Measurements from ENCODE around the gene ZNF274.
A peak's percentile ranks its signal among the peaks of the same experiment; 100 is the strongest.

Gene ZNF274

DNA sequence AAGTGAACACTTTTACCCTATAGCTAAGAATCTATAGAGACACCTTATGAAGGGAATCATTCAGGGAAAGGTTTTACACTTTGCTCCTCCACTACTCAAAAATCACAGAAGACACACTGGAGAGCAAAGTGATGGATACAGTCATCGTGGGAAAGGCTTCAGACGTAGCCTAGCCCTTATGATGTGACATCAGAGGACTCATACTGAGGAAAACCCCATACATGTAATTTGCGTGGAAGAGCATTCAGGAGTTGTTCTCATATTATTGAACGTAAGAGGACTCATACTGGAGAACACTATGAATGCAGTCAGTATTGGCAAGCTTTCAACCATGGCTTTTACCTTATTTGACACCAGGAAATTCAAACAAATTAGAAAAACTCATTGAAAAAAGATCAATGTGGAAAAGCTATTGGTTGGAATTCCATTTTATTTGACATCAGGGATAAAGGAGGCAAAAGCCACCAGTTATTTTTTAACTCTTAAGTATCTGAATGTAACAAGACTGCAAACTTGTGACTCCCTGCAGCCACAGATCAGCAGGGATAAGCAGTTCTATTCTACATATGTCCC lies 16.1 kb upstream of the ZNF274 start:
- Histone ChIP-seq H3K4me3 (ENCODE audit: low read length) (peak overlapping the region; percentile 29), H3K4me1 (ENCODE audit: control insufficient read depth, insufficient read depth, low read length) (no peaks in the 10 kb centered on the region), H3K9ac (ENCODE audit: low read length) (no peak overlapping the region), H3K36me3 (ENCODE audit: control insufficient read depth, insufficient read depth, low read length, severe bottlenecking) (no peaks in the 10 kb centered on the region), H3K9me3 (ENCODE audit: control insufficient read depth, low read length) (peaks cover 84% of the 10 kb centered on the region), H3K27me3 (replicated peaks; ENCODE audit: control insufficient read depth, insufficient read depth, low read length) (no peaks in the 10 kb centered on the region)
- no peak for DNase-seq (ENCODE audit: low read depth)

- Histone ChIP-seq H3K4me1 (ENCODE audit: control insufficient read depth, insufficient read depth, low read length) (no peaks in the 10 kb centered on the region), H3K4me3 (ENCODE audit: low read length) (peak overlapping the region; percentile 7), H3K9me3 (ENCODE audit: control insufficient read depth, low read length) (peaks cover 82% of the 10 kb centered on the region), H3K9ac (ENCODE audit: low read length) (no peak overlapping the region), H3K27me3 (replicated peaks; ENCODE audit: control insufficient read depth, insufficient read depth, low read length) (no peaks in the 10 kb centered on the region), H3K36me3 (ENCODE audit: control insufficient read depth, insufficient read depth, low read length, severe bottlenecking) (no peaks in the 10 kb centered on the region)
- DNase-seq (ENCODE audit: low read depth) = no peak
Observed at GRCh38 chr19:58170860-58171259, 12.0 kb upstream of the ZNF274 start.

DNA sequence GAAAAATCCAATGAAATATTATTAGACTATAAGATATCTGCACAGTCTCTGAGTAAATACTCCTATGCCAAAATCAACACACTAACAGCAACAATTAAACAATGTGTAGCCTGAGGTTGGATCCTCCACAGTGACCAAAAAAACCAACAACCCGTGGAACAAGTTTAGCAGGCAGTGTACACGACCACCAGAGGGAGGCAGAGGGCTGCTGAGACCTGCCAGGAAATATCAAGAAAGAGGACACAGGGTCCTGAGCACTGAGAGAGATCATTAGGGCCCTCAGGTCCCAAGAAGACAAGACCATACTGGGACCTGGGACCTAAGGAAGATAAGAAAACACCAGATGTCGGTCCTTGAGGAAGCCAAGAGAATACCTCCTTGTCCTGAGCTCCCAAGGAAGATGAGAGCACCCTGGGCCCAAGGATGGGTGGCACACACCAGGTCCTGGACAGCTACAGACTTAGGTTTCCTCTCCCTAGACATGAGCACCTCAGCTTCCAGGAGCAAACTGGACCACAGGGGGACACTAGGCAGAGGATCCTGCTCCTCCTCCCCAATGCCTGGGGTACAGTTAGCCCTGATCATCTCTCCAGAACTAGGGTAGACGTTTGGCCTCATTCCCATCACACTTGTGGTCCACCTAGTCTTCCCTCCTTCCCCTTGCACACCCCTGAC lies 822 bp upstream of the ZNF274 start:
- Histone ChIP-seq H3K4me3 (ENCODE audit: low read length) (peak overlapping the region; percentile 88), H3K4me1 (ENCODE audit: control insufficient read depth, insufficient read depth, low read length) (peaks cover 4% of the 10 kb centered on the region), H3K27me3 (replicated peaks; ENCODE audit: control insufficient read depth, insufficient read depth, low read length) (no peaks in the 10 kb centered on the region), H3K9ac (ENCODE audit: low read length) (no peak overlapping the region), H3K9me3 (ENCODE audit: control insufficient read depth, low read length) (peaks cover 84% of the 10 kb centered on the region), H3K36me3 (ENCODE audit: control insufficient read depth, insufficient read depth, low read length, severe bottlenecking) (peaks cover 48% of the 10 kb centered on the region)
- peak; percentile 9 for DNase-seq (ENCODE audit: low read depth)

DNA sequence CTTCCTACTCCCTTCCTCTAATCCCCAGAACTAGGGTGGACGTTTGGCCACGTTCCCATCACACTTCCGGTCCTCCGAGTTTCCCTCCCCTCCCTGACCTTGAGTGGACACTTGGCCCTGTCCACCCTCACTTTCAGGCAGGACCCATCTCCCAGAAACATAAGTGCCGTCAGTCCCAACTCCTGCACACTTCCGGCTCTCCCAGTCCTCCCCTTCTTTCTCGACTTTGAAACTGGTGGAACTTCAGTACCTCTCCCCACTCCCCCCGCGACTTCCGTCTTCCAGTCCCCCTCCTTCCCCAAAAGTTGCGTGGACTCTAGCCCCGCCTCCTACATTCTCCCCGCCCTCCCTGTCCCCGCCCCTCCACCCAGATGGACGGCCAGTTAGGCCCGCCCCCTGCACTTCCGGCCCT lies 278 bp upstream of the ZNF274 start:
- peak overlapping the region; percentile 97 for H3K9ac ChIP-seq (ENCODE audit: low read length)
- H3K4me1 ChIP-seq (ENCODE audit: control insufficient read depth, insufficient read depth, low read length) = peaks cover 4% of the 10 kb centered on the region
- no peak for DNase-seq (ENCODE audit: low read depth)
- H3K27me3 ChIP-seq (replicated peaks; ENCODE audit: control insufficient read depth, insufficient read depth, low read length) = no peaks in the 10 kb centered on the region
- peak overlapping the region; percentile 88 for H3K4me3 ChIP-seq (ENCODE audit: low read length)
- H3K36me3 ChIP-seq (ENCODE audit: control insufficient read depth, insufficient read depth, low read length, severe bottlenecking) = peaks cover 50% of the 10 kb centered on the region
- H3K9me3 ChIP-seq (ENCODE audit: control insufficient read depth, low read length) = peaks cover 84% of the 10 kb centered on the region

GRCh38 chr19:58183817-58184215 lies 955 bp downstream of the ZNF274 start:
- Histone ChIP-seq H3K9me3 (ENCODE audit: control insufficient read depth, low read length) (peaks cover 81% of the 10 kb centered on the region), H3K27me3 (replicated peaks; ENCODE audit: control insufficient read depth, insufficient read depth, low read length) (no peaks in the 10 kb centered on the region), H3K4me3 (ENCODE audit: low read length) (peak overlapping the region; percentile 88), H3K36me3 (ENCODE audit: control insufficient read depth, insufficient read depth, low read length, severe bottlenecking) (peaks cover 47% of the 10 kb centered on the region), H3K9ac (ENCODE audit: low read length) (peak overlapping the region; percentile 97), H3K4me1 (ENCODE audit: control insufficient read depth, insufficient read depth, low read length) (peaks cover 4% of the 10 kb centered on the region)
- no peak for DNase-seq (ENCODE audit: low read depth)

- Histone ChIP-seq H3K9ac (ENCODE audit: low read length) (no peak overlapping the region), H3K36me3 (ENCODE audit: control insufficient read depth, insufficient read depth, low read length, severe bottlenecking) (peaks cover 98% of the 10 kb centered on the region), H3K9me3 (ENCODE audit: control insufficient read depth, low read length) (peaks cover 98% of the 10 kb centered on the region), H3K4me1 (ENCODE audit: control insufficient read depth, insufficient read depth, low read length) (no peaks in the 10 kb centered on the region), H3K27me3 (replicated peaks; ENCODE audit: control insufficient read depth, insufficient read depth, low read length) (no peaks in the 10 kb centered on the region), H3K4me3 (ENCODE audit: low read length) (peak overlapping the region; percentile 70)
- peak; percentile 12 for DNase-seq (ENCODE audit: low read depth)
Observed at GRCh38 chr19:58196901-58197616, 14.2 kb downstream of the ZNF274 start.

DNA sequence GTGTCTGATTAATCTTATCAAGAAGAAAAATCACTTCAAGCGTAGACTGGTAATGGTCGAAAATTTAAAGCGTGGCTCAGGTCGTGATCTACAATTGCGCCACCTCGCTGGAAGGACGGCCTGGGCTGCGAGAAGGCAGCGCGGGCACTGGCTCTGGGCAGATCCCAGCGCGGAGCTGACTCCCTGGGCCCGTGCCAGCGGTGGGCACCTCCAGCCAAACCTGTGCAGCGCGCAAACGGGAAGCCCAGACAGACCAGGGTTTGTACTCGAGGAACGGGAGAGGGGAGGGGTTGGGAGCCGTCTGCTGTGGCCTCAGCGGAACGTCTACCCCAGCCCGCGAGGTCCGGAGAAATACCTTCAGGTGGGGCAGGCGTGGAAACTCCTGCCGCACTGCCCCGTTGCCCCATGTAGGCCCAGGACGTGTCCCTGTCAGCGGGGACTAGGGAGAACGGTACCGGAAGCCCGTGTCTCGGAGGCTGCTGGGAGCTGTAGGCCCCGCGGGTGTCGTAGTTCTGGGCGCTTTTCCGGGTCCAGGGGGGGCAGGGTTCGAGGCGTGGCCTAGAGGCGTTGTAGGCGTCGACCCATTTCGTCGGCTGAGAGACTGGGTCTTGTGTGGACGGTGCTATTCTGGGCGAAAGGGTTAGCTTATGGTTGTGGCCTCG lies 21.1 kb downstream of the ZNF274 start:
- DNase-seq (ENCODE audit: low read depth) = no peak
- Histone ChIP-seq H3K4me1 (ENCODE audit: control insufficient read depth, insufficient read depth, low read length) (no peaks in the 10 kb centered on the region), H3K9me3 (ENCODE audit: control insufficient read depth, low read length) (peaks cover 100% of the 10 kb centered on the region), H3K36me3 (ENCODE audit: control insufficient read depth, insufficient read depth, low read length, severe bottlenecking) (peaks cover 86% of the 10 kb centered on the region), H3K27me3 (replicated peaks; ENCODE audit: control insufficient read depth, insufficient read depth, low read length) (no peaks in the 10 kb centered on the region), H3K9ac (ENCODE audit: low read length) (no peak overlapping the region), H3K4me3 (ENCODE audit: low read length) (peak overlapping the region; percentile 58)

DNA sequence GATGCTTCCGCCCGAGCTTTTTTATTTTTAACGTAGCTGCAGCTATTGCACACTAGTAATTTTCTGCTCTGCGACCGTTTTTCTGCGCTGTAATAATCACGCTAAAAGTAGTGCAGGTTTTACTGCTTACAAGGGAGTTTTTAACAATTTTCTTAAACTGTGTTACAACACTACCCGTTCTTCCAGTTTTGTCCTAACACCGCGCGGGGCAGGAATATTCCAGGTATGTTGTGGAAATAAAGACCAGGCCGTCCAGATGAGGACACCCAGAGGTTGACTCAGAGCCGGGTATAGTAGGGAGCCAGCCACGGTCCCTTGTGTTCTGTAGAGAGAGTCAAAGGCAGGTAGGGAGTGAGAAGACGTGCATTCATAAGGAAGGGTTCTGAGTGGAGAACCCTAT lies 21.7 kb downstream of the ZNF274 start:
- H3K36me3 ChIP-seq (ENCODE audit: control insufficient read depth, insufficient read depth, low read length, severe bottlenecking) = peaks cover 86% of the 10 kb centered on the region
- H3K4me3 ChIP-seq (ENCODE audit: low read length) = peak overlapping the region; percentile 58
- H3K9me3 ChIP-seq (ENCODE audit: control insufficient read depth, low read length) = peaks cover 100% of the 10 kb centered on the region
- DNase-seq (ENCODE audit: low read depth) = no peak
- no peaks in the 10 kb centered on the region for H3K27me3 ChIP-seq (replicated peaks; ENCODE audit: control insufficient read depth, insufficient read depth, low read length)
- H3K9ac ChIP-seq (ENCODE audit: low read length) = no peak overlapping the region
- no peaks in the 10 kb centered on the region for H3K4me1 ChIP-seq (ENCODE audit: control insufficient read depth, insufficient read depth, low read length)

DNA sequence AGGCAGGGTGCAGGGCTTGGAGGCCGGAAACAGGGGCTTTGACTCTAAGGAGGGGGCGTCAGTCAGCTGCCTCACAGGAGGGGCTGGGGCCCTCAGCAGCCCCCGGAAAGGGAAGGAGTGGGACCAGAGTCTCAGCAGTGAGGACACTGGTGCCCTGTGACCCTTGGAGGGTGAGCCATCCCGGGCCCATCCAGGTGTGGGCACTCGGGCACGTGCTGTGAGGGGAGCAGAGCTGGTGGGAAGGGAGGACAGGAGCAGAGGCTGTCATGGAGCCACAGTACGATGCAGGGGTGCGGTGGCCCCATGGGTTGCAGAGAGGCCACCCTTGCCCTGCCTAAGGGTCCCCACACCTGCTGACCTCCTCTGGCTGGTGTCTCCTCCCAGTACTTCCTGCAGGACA lies 26.7 kb downstream of the ZNF274 start:
- peaks cover 97% of the 10 kb centered on the region for H3K36me3 ChIP-seq (ENCODE audit: control insufficient read depth, insufficient read depth, low read length, severe bottlenecking)
- no peak for DNase-seq (ENCODE audit: low read depth)
- H3K4me1 ChIP-seq (ENCODE audit: control insufficient read depth, insufficient read depth, low read length) = no peaks in the 10 kb centered on the region
- peak overlapping the region; percentile 65 for H3K4me3 ChIP-seq (ENCODE audit: low read length)
- no peak overlapping the region for H3K9ac ChIP-seq (ENCODE audit: low read length)
- H3K9me3 ChIP-seq (ENCODE audit: control insufficient read depth, low read length) = peaks cover 100% of the 10 kb centered on the region
- H3K27me3 ChIP-seq (replicated peaks; ENCODE audit: control insufficient read depth, insufficient read depth, low read length) = no peaks in the 10 kb centered on the region

DNA sequence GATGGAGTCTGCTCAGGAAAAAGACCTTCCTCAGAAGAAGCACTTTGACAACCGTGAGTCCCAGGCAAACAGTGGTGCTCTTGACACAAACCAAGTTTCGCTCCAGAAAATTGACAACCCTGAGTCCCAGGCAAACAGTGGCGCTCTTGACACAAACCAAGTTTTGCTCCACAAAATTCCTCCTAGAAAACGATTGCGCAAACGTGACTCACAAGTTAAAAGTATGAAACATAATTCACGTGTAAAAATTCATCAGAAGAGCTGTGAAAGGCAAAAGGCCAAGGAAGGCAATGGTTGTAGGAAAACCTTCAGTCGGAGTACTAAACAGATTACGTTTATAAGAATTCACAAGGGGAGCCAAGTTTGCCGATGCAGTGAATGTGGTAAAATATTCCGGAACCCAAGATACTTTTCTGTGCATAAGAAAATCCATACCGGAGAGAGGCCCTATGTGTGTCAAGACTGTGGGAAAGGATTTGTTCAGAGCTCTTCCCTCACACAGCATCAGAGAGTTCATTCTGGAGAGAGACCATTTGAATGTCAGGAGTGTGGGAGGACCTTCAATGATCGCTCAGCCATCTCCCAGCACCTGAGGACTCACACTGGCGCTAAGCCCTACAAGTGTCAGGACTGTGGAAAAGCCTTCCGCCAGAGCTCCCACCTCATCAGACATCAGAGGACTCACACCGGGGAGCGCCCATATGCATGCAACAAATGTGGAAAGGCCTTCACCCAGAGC lies 29.6 kb downstream of the ZNF274 start:
- H3K9me3 ChIP-seq (ENCODE audit: control insufficient read depth, low read length) = peaks cover 100% of the 10 kb centered on the region
- H3K4me3 ChIP-seq (ENCODE audit: low read length) = peak overlapping the region; percentile 70
- DNase-seq (ENCODE audit: low read depth) = no peak
- no peaks in the 10 kb centered on the region for H3K27me3 ChIP-seq (replicated peaks; ENCODE audit: control insufficient read depth, insufficient read depth, low read length)
- H3K4me1 ChIP-seq (ENCODE audit: control insufficient read depth, insufficient read depth, low read length) = no peaks in the 10 kb centered on the region
- no peak overlapping the region for H3K9ac ChIP-seq (ENCODE audit: low read length)
- H3K36me3 ChIP-seq (ENCODE audit: control insufficient read depth, insufficient read depth, low read length, severe bottlenecking) = peaks cover 68% of the 10 kb centered on the region

DNA sequence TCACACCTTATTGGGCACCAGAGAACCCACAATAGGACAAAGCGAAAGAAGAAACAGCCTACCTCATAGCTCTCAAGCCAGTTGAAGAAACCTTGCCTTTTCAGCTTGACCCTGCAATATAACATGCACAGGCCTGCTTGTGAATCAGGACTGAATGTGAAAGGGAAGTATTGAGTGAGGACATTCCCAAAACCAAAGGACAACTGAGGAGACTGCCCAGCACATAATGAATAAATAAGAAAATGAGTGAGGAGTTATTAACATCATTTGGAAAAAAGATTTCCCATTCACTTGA lies 30.2 kb downstream of the ZNF274 start:
- H3K27me3 ChIP-seq (replicated peaks; ENCODE audit: control insufficient read depth, insufficient read depth, low read length) = no peaks in the 10 kb centered on the region
- H3K9ac ChIP-seq (ENCODE audit: low read length) = no peak overlapping the region
- peaks cover 99% of the 10 kb centered on the region for H3K9me3 ChIP-seq (ENCODE audit: control insufficient read depth, low read length)
- DNase-seq (ENCODE audit: low read depth) = no peak
- peaks cover 63% of the 10 kb centered on the region for H3K36me3 ChIP-seq (ENCODE audit: control insufficient read depth, insufficient read depth, low read length, severe bottlenecking)
- H3K4me3 ChIP-seq (ENCODE audit: low read length) = peak overlapping the region; percentile 70
- no peaks in the 10 kb centered on the region for H3K4me1 ChIP-seq (ENCODE audit: control insufficient read depth, insufficient read depth, low read length)
